A172 (cell line): ENCODE measurements around the gene MAPK10. TPM values are rescaled to one million over a fixed set of nuclear protein-coding genes. Genes with fewer than 3 reads are reported as not detected.
A peak's percentile ranks its signal among the peaks of the same experiment; 100 is the strongest.
"Not testable (repeated sequence)": the region's sequence is repeated elsewhere in the genome, so short reads cannot be mapped to it uniquely, and the experiment has no call there.

Source experiments
- DNase-seq: peaks from one replicate; pipeline ENCODE4 v3.0.0-alpha.2; 2015; ENCODE audit warnings: low spot score
- total RNA-seq: library from RNA; depleted of rRNA; stranded (reverse); fragments of >200 nt; shearing (Covaris generic); gene quantifications from 2 replicates; pipeline ENCODE4 v1.2.3, GENCODE V29; 2014

The MAPK10 gene
- total RNA-seq, 1 experiment from 2014 or later = not detected

- DNase-seq = no peak
Observed at GRCh38 chr4:86107112-86107511, 252.7 kb downstream of the MAPK10 start.

- no peak for DNase-seq
Observed at GRCh38 chr4:86106475-86106874, 253.4 kb downstream of the MAPK10 start.

GRCh38 chr4:86101841-86102240 lies 258.0 kb downstream of the MAPK10 start:
- DNase-seq = no peak

GRCh38 chr4:86101410-86101809 lies 258.4 kb downstream of the MAPK10 start:
- DNase-seq = no peak

GRCh38 chr4:86100539-86101215 lies 259.2 kb downstream of the MAPK10 start:
- no peak for DNase-seq

GRCh38 chr4:86099348-86099747 lies 260.5 kb downstream of the MAPK10 start:
- DNase-seq = no peak

GRCh38 chr4:86098691-86099090 lies 261.2 kb downstream of the MAPK10 start:
- no peak for DNase-seq

- DNase-seq = no peak
Observed at GRCh38 chr4:86096373-86096772, 263.5 kb downstream of the MAPK10 start.

GRCh38 chr4:86092684-86093083 lies 267.2 kb downstream of the MAPK10 start:
- peak; percentile 53 for DNase-seq

- no peak for DNase-seq
Observed at GRCh38 chr4:86091201-86091600, 268.7 kb downstream of the MAPK10 start.

GRCh38 chr4:86089781-86090323 lies 270.0 kb downstream of the MAPK10 start:
- no peak for DNase-seq

GRCh38 chr4:86089053-86089452 lies 270.8 kb downstream of the MAPK10 start:
- no peak for DNase-seq

GRCh38 chr4:86075796-86076195 lies 284.1 kb downstream of the MAPK10 start:
- DNase-seq = not testable (repeated sequence)

GRCh38 chr4:86060341-86060740 lies 299.5 kb downstream of the MAPK10 start:
- DNase-seq = no peak

- DNase-seq = no peak
Observed at GRCh38 chr4:86058621-86059020, 301.2 kb downstream of the MAPK10 start.

- DNase-seq = peak; percentile 37
Observed at GRCh38 chr4:86055898-86056297, 304.0 kb downstream of the MAPK10 start.

GRCh38 chr4:86054286-86055032 lies 305.4 kb downstream of the MAPK10 start:
- no peak for DNase-seq

GRCh38 chr4:86050496-86050895 lies 309.4 kb downstream of the MAPK10 start:
- DNase-seq = no peak

- no peak for DNase-seq
Observed at GRCh38 chr4:86048426-86048825, 311.4 kb downstream of the MAPK10 start.

- DNase-seq = no peak
Observed at GRCh38 chr4:86044593-86044985, 315.3 kb downstream of the MAPK10 start.

GRCh38 chr4:86043755-86044592 lies 315.9 kb downstream of the MAPK10 start:
- peak; percentile 44 for DNase-seq

- no peak for DNase-seq
Observed at GRCh38 chr4:86038037-86038436, 321.8 kb downstream of the MAPK10 start.
